GM21381 (cell line): ENCODE results near the gene ITGA8.
"Not testable (repeated sequence)": the region's sequence is repeated elsewhere in the genome, so short reads cannot be mapped to it uniquely, and the experiment has no call there.

ENCODE experiments used
- ATAC-seq: cut with Tn5 transposase; IDR thresholded peaks from one replicate; pipeline ENCODE4 v1.9.1; 2021; ENCODE audit warnings: mild to moderate bottlenecking, moderate library complexity; ENCODE audit not compliant: unreplicated experiment

ITGA8 gene

DNA sequence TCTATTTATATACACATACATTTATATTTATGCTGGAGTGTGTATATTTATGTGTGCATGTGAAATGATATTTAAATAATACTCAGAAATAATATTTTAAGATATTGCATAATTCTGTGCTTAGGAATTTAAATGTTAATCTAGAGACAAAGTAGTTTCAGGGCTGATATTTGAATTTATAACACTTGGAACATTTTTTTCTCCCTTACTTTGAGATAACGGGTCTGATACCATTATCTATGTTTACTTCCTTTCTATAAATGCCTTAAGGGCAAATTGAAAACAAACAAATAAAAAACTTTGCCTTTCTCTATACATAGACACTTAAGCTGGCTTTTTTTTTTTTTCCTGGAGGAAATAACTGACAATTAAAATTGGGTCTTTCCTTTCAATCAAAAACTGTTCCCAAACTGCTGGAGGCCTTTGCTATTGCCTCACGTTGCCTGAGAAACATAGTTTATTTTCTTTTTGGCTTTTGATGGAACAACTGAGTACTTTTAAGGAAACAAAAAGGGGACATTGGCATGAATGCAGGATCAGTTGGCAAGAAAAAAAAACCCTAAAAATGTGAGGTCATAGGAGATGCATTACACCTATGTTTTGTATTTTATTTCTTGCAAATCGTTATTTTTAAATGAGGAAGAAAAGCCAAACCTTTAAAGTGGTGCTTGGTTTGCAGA, 98.7 kb downstream of the ITGA8 start:
- ATAC-seq: no peak

DNA sequence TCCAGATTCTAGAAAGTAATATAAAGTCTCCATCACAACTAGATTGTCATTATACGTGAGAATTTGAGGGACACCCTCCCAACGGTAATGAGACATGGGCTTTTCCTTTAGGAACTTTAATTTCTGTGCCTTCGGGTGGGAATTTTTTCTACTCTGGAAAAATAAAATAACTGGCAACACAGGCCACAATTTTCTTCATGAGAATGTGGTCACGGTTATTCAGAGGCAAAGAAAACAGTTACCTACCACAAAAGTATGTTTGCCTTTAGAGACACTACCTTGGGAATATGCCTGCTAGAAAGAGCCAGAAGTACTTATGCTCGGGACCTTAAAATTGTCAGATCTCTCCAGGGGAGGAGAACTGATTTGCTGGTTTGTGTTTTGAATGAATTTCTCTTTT, 99.4 kb downstream of the ITGA8 start:
- no peak for ATAC-seq

DNA sequence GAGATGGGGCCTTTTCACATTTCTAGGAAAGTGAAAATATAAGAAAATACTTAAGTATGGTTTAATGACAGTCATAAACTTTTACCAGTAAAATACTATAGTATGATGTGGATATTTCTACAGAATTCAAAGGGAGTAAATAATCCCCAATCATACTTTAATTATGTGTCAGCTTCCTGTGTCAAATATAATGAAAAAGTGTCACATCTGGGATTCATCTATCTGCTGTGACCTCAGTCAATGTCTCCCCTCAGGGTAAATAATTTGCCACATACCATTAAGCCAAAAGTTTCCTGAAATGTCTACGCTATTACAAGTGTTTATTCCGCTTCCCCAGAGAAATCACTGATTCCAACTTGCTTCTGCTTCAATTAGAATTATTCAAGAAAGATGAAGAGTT, 110.5 kb downstream of the ITGA8 start:
- no peak for ATAC-seq

DNA sequence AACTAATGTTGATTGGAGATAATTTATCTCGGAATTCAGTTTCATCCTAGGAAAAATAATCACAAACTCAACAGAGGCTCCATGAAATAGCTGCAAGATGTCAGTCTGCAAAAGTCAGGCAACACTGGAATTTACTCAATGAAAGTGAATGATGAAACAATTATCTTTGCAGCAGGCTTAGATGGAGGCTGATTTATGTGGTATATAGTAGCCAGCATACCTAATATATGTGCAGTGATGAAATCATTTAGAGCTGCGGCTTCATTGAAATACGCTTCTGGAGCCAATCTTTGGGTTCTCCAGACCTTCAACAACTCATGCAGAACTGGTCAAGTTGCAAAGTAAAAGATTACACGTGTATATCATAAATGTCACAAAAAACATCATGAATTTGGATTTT, 113.3 kb downstream of the ITGA8 start:
- no peak for ATAC-seq

DNA sequence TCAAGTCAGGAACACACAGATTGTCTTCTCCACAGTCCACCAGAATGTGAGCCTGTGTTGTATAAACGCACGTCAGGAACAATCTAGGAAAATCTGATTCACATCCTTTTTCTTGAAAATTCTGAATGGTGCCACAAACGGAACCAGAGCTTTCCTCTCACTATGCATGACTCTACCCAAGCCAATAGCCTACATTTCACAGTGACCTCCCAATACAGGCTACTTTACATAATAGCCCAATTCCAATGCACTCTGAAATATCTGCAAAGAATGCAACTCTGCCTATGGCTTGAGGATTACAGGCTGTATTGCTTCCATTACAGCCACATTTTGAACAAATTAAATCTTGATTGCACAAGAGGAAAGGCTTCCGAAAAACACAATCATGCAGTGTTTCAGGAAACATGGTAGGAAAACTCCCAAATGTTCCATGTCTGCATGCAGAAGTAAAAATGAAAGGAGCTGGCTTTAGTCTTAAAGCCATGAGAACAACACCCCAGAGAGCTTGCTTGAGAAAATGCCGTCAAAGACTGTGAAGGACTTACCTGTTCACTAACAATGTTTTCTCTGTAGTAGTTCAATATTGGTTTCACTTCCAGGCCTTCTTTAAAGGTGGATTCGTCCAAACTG, 113.9 kb downstream of the ITGA8 start:
- no peak for ATAC-seq

DNA sequence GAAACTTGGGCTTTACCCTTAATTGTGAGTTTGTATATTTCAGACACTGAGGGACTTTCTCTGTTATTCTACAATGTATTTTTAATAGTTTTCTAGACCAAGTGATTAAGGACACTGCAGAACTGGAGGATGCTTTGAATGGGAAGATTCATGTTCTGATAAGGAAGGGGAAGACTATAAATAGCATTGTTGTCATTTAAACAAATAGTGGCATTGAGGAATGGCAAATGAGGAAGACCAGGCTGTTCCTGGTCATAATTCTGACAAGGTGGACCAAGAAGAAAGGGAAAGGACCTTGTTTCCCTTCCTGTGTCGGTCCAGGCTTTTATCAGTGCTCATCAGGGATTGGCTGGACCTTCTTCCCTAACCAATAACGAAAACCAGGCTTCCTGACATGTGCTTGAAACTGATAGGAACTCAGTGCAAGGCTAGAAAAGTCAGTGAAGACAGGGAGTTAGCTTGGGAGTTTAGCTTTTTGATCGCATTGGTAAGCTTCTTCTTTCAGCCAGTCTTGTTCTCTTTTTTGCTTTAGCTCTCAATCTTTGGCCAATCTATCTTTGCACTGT, 116.2 kb downstream of the ITGA8 start:
- no peak for ATAC-seq

DNA sequence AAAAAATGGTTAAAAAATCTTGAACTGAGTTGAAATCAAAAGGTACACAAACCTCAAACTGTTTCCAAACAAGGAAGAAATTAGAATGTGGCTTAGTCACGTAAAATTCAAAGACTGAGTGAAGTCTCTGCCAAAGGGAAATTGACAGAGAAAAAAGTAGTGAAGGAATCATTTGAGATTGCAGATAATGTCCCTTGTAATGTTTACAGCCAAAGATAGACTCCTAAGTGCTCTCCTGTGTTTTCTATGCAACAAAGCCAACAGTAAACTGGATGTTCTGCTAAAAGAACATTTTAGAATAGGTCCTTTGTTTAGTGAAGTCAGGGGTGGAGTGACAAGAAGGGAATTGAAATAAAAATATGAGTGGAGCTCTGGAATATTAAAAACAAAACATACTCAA, 117.9 kb downstream of the ITGA8 start:
- no peak for ATAC-seq

DNA sequence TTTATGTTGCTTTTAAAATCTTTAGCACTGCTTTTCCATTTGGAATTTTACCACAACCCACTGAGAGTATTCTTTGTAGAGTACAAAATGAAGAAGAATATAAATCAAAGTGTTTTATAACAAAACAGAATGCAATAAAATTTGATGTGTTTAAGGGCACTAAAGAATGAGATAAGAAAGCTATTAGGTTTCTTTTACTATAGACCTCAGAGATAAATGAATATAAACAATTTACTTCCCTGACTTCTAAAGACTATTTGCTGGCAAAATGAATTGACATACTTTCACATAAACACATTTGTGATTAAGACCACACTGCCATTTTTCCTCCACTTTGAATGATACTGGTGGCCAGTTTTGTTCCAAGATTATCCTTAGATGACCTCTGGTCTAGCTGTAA, 124.5 kb downstream of the ITGA8 start:
- no peak for ATAC-seq

DNA sequence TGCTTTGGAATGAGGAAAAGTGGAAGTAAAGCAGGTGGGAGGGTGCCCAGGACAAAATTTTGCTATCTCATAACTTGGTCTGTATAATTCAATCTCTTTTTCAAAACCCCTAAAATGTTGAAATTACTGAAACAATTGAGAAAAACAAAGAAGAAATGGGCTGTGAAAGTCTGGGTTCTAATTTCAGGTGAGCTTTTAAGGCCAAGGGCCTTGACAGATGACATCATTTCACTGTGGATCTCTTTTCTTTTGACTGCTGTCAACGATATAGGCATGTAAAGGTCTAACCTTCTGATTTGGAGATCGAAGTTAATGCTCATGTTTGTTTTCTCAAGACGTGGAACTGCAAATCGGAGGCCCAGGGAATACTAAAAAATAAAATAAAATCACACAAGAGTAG, 127.8 kb downstream of the ITGA8 start:
- no peak for ATAC-seq

DNA sequence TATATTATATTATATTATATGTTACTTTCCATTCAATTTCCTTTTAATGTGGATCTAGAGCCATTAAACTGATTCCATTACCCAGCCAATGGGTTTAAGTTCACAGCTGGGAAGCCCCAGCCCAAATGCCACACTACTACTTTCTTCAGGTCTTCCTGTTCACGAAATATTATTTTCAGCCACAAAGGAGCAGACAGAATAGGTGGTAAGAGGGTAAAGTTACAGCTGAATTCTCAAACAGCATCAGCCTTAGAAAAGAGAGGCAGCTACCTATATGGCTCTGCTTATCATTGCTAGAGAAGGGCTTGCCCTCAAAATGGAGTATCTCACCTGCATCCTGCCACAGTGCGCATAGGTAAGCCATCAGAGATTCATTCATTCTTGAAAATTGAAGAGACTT, 128.3 kb downstream of the ITGA8 start:
- no peak for ATAC-seq

DNA sequence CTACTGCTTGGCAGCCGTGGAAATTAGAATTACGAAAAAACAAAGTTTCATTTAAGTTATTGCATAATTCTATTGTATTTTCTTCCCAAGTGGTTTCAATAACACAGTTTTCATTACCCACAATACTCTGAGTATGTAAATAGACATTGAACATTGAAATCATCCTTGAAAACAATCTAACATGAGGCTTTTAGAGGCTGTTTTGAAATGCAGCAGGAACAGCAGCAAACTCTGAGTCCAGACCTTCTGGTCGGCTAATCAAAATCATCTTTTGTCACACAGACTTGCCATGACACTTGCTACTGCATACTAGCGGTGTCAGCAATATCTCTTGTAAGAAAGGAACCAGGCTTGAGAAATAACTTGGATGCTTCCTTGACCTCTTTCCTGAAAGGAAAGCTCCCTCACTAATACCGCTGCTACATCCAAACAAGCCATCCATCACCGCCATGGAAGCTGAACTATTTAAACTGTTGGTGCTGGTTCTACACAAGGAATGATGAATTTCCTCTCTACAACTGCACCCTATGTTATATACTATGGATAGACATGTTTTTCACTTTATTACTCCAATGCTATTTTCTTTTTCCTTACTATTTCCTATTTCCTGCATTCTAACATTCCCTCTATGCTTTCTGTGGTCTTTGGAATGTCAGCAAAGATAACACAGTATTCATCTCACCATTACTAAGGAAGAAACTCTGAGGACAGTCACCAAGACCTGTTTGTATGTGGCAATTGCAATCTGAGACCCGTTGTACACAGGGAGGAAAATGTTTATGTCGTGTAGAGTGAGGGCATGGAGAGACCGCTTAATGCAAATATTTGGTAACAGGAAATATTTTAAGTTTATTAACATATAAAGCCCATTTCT, 130.8 kb downstream of the ITGA8 start:
- ATAC-seq: no peak

DNA sequence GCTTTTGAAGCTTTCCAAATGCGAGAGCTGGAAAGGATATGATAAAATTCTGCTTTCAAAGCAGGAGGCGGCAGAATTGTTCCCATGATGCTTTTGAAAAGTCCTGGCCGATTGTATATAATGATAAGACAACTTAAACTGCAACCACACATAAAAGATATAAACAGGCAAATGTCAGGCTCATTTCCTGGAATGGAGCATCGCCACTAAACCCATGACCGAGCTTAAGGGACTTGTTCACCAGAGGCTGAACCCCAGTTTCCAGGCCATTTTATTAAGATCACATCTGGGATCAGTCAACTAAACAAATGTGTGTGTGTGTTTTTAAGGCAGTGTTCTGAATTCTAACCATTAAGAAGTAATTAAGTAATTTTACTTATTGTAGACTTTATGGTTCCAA, 131.6 kb downstream of the ITGA8 start:
- no peak for ATAC-seq

DNA sequence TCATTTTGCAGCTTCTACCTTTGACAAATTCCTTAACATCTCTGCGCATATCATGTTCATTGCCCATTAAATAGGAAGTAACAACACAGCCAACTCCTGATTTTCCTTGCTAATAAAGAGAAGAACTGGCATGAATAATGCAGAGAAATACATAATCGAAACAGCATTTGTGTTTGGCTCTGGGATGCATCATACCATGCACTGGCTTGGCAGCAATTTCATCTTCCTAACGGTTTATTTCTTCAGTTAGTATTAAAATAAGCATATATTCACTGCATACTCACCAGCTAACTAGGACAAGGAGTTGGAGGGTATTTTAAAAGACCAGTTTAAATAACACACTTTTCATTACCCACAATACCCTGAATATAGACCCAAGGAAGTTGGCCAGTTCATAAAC, 132.5 kb downstream of the ITGA8 start:
- no peak for ATAC-seq

DNA sequence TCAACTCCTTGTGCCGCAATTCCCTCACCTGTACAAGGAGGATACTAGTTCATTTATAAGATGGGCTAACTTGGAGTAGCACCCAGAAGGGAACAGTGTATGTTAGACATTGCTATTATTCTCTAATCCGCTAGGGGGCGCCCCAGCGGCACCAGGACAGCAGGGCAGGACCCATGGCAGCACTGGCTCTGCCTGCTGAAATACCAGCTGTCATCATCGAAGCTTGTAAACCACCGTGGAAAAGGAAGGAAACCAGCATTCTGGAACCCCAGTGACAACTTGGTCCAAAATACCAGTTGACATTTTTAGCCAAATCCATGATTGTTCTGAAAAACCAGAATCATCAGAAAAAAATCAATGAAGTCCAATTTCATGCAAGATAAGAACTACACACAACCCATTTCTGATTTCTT, 134.4 kb downstream of the ITGA8 start:
- ATAC-seq: peak; percentile 77

DNA sequence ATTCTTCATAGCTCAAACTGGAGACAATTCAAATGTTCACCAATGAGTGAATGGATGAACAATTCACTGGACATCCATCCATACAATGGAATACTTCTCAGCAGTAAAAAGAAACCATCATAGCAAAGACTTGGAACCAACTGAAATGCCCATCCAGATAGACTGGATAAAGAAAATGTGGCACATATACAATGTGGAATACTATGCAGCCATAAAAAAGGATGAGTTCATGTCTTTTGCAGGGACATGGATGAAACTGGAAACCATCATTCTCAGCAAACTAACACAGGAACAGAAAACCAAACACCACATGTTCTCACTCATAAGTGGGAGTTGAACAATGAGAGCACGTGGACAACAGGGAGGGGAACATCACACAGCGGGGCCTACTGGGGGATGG, 136.8 kb downstream of the ITGA8 start:
- not testable (repeated sequence) for ATAC-seq

DNA sequence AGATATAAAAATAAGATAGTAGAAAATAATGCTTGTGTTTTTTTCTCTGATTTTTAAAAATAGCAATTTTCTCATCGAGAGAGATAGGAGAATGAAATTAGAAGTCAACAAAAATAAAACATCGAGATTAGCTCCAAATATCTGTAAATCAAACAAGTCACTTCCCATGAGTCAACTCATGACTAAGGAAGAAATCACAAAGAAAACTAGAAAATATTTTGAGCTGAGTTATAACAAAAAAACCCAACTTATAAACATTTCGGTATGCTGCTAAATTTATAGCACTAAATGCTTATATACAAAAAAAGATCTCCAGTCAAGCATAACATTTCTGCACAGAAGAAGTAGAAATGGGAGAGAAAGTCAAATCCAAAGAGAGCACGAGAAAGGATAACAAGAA, 140.1 kb downstream of the ITGA8 start:
- no peak for ATAC-seq

DNA sequence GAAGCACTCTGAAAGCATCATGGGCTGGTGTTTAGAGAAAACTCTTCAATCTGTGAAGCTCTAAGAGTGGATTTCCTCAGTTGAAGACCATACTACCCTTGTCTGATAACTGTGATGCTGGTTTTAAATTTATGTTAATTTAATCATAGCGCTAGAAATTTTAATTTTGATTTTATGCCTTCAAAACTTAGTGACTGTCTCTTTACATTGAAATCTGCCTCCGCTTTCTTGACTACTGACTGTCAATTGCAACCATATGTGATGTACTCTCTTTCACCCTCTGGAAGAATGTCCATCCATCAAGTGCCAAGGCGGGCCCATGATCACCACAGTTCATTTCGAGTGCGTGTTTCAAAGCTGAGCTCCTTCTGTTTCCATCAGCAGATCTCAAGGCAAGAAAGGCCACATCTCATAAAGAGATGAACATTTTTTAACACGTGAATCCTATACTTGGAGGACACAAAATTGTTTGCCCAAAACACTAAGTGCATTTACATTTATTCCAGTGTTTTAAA, 147.1 kb downstream of the ITGA8 start:
- no peak for ATAC-seq

DNA sequence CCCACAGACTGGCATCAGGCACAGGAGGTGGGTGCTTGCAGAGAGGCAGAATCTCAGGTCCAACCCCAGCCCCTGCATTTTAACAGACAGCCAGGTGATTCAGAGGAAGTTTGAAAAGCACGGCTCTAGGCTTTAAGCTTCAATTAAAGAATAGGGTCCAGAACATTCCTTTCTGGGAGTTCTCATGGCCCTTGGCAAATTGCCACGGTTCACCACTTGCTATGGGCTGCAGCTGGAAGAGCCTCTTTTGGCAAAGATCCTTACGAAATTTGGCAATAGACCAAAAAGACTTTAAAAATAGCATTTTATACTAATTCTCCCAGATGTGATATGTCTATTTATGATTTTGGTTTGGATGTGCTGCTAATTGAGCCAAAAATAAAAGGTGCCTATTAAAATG, 148.1 kb downstream of the ITGA8 start:
- ATAC-seq: no peak

DNA sequence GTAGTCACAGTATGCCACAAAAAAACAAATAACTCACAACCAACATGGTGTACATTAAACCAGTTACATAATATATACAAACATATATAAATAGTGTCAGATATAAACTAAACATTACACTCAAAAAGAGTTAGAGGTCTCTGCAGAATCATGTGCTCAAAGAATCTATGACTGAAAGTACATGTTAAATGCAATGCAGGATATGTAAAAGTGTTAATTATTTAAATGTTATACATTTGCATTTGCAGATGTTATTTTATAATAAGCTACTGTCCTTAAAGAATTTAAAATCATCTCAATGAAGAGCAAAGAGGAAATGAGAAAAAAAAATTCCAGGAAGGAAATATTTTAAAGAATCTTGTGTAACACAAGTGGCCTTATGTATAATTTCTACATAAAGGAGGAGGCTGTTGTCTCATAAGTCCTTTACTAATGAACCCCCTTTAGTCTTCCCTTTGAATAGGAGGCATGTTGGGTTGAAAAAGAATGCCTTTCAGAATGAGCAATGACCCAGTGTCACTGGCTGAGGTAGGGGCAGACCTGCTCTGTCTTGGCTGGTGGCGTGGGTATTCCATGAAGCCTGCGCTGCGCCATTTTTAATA, 148.9 kb downstream of the ITGA8 start:
- ATAC-seq: no peak

DNA sequence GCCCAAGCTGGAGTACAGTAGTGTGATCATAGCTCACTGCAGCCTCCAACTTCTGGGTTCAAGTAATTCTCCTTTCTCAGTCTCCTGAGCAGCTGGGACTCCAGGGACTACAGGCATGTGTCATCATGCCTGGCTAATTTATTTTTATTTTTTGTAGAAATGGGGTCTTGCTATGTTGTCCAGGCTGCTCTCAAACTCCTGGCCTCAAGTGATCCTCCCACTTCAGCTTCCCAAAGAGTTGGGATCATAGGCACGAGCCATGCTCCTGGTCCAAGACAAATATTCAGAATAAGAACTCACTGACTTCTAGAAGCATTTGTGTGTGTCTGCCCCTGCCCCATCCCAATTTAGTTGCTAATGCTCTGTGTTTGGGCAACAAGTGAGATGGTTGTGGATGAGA, 151.8 kb downstream of the ITGA8 start:
- ATAC-seq: no peak

DNA sequence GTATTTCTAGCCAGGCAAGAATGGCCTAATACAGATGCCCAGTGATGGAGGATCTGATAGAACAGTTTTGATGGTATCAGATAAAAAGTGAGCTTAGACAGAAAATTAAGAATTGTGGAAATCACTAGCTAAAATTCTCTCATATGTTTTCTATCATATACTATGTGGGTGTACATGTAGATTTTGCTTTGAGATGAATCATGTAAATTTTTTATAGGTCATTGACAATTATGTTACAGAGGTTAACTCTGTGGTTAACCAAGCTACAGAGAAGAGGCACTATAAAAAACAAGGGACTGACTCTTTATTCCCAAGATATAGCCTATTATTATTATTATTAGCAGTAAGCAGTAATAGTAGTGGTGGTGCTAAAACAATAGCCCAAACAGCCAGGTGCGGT, 156.5 kb downstream of the ITGA8 start:
- ATAC-seq: no peak
